ENCODE data around the gene PPEF2.

Gene PPEF2

DNA sequence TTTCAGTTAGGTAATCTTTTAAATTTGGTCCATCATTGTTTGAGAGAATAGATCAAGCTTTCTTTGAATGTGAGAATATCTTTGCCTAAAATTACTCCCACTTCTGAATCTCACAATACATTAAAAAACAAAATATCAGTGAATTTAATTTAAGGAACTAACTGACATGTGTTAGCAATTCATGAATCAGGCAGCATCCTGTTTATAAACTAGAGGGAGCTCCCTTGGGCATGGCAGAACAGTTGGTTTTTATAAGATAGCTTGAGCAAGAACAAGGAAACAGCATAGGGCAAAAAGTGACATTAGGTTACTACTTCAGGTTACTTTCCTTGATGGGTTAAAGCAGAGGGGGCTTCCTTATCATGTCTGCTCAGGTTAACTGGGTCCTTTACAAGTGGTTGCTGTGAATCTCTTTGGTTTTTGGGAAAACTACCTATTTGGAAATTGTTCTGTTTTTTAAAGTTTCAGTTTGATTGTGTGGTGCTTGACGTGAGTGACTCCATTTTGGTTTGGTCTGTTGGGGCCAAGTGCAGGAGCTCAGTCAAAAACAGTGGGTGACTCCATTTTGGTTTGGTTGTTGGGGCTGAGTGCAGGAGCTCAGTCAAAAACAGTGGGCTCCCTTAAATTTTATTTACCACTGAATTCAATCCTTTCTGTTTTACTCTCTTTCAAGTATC is 68.0 kb downstream of the PPEF2 start:
- DNase-seq, result no peak

DNA sequence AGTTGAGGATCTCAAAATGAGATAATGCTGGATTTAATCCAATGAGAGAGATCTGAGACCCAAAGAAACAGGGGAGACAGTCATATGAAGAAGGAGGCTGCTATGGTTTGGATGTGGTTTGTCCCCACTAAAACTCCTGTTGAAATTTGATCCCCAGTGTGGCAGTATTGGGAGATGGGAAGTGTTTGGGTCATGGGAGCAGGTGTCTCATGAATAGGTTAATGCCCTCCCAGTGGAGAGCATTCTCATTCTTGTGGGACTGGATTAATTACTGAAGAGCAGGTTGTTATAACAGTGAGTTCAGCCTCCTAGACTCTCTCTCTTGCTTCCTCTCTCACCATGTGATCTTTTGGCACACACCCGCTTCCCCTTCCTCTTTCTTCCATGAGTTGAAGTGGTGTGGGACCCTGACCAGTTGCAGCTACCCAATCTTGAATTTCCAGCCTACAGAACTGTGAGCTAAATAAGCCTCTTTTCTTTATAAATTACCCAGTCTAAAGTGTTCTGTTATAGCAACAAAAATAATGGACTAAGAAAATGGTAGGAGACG is 70.3 kb downstream of the PPEF2 start:
- DNase-seq, result no peak

DNA sequence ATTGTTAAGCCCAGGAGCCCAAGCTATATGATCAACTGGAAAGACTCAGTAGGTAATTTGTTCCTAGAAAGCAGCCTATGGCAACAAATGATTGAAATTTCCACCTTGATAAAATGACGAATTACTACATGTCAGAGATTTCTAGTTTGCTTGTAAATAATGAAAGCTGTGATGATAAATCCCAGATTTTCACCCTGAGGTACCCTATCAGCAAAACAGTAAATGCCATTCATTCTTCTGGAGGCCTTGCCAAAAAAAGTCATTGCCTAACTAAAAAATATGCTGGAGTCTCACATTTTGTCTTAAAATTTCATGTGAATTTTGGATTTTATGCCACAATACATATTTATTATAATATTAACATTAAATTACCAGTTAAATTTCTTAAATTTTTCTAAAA is 71.3 kb downstream of the PPEF2 start:
- no peak for DNase-seq

DNA sequence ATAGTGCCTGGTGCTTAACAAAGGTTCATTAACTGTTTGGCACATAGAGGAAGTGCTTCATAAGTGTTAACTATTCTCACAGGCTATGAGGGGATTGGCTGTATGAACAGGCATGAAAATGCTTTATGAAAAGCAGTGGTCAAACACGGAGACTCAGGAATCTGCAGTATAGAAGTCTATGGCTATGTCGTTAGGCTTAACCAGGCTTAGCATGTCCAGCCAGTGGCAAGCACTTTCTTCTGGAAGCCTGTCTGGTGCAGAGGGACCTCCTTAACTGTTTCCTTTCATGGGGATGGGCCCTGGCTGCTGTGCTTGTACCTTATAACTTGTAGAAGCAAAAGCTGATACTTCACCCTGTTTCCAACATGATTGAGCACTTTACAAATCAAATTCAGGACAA is 78.4 kb downstream of the PPEF2 start:
- DNase-seq, result no peak

DNA sequence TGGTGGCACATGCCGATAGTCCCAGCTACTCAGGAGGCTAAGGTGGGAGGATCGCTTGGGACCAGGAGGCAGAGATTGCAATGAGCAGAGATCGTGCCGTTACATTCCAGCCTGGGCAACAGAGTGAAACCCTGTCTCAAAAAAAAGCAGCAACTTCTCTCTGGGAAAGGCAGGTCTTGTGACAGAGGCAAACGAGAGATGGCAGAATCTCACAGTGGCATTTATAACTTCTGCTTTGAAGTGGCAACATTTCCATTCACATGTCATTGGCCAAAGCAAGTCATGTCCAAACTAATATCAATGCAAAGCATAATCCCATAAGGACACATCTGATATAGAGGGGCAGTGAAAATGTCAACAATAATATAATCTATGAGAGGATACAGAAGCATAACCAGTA is 79.8 kb downstream of the PPEF2 start:
- DNase-seq, result no peak

DNA sequence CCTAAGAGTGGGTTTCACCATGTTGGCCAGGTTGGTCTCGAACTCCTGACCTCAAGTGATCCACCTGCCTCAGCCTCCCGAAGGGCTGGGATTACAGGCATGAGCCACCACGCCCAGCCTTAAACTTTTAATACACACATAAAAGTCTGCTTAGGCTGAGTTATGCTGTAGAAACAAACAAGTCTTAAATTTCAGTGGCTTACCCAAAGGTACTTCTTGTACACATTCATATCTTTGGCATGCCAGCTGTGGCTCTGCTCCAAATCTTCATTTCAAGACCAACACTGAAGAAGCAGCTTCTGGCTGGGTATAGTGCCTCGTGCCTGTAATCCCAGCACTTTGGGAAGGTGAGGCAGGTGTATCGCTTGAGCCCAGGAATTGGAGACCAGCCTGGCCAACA is 80.3 kb downstream of the PPEF2 start:
- DNase-seq, result no peak

DNA sequence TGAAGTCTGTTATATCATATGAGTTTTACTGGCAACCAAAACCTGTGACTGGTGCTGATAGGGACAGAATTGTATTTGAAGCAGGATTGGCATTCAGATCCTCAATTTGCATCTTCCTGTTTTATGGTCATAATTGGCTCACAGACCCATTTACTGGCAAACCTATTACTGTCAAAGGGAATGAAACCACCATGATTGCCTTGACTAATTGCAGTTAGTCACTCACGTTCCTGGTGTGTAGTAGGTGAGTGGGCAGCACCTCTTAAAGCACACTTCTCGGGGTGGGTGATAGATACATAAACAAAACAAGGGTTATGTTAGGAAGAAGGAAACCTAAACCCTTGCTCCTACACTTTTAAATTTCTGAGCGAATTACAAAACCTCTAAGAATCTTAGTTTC is 81.0 kb downstream of the PPEF2 start:
- DNase-seq, result no peak

DNA sequence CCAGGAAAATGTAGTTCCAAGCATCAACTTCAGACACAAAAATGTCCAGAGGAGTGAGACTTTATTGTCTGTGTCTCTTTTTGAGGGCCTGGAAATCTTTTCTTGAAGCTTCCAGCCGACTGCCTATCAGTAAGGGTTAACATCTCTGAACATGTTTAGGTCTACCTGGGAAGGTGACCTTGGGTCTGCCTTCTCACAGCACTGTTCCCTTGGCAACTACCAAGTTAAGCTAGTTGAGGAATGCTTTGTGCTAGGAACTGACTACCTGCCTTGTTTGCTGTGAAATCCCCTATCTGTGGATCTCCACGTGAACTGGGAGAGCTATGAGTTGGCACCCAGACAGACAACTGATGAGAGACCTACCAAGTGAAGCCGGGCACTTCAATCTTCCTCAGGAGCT is 81.6 kb downstream of the PPEF2 start:
- no peak for DNase-seq

DNA sequence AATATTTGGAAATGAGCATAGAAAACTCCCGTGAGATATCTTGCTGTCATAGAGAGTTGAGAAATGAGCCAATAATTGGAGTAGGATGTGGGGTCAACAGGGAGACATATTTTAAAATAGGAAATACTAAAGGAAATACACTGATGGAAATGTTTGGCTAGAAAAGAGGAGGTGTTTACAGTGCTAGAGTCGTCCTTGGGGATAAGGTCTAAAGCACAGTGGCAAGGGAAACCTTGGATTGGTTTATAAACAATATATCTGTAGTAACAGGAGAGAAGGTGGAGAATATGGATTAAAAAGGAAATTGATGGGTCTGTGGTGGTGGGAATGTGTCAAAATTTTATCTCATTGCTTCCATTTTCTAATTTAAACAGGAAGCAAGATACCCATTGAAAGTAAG is 82.1 kb downstream of the PPEF2 start:
- no peak for DNase-seq

DNA sequence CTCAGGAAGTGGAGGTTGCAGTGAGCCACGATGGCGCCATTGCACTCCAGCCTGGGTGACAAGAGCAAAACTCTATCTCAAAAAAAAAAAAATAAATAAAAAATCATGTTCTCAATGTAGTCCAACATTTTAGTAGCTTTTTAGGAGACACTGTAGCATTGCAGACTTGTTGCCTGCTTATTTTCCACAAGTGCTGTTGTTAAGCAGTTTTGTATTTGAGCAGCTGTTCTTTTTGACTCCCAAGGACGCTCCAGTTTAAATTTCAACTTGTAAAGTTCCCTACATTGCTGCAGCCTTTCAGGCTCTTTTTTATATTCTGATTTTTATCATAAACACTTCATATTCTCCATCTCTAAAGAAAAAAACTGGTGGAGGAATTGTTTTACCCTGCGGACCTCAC is 83.1 kb downstream of the PPEF2 start:
- DNase-seq, result no peak

DNA sequence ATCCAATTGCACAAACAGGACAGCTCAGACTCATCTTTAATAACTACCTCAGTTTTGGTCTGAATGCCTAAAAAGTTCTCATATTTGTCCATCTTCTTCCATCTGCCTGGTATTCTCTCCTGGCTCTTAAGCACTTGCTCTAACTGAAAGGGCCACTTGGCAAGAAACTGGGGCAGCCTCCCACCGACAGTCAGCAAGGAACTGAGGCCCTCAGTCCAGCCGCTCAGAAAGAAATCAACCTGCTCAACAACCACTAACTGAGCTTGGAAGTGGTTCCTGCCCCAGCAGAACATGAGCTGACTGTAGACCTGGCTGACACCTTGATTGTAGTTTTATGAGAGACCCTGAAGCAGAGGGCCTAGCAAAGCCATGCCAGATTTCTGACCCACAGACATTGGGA is 84.4 kb downstream of the PPEF2 start:
- DNase-seq, result no peak

All from hypothalamus (tissue), 51 donors.